Measurements from ENCODE around the gene MAB21L2.
A peak's percentile ranks its signal among the peaks of the same experiment; 100 is the strongest.
"Not testable (repeated sequence)": the region's sequence is repeated elsewhere in the genome, so short reads cannot be mapped to it uniquely, and the experiment has no call there.

MAB21L2 gene

GRCh38 chr4:150582146-150582872 is at the start of gene MAB21L2:
TSS of gene MAB21L2 (plus strand) at chr4:150582151. CDS start at chr4:150583030, 879 bp downstream.
- peak; percentile 40 for DNase-seq (ENCODE audit: low read depth, low spot score)

- DNase-seq (ENCODE audit: low read depth, low spot score) = no peak
Observed at GRCh38 chr4:150533673-150534072, 48.3 kb upstream of the MAB21L2 start.

GRCh38 chr4:150534818-150535217 is 47.1 kb upstream of the MAB21L2 start:
- DNase-seq (ENCODE audit: low read depth, low spot score) = no peak

GRCh38 chr4:150537911-150538310 is 44.0 kb upstream of the MAB21L2 start:
- DNase-seq (ENCODE audit: low read depth, low spot score) = not testable (repeated sequence)

GRCh38 chr4:150540536-150540935 is 41.4 kb upstream of the MAB21L2 start:
- no peak for DNase-seq (ENCODE audit: low read depth, low spot score)

GRCh38 chr4:150540959-150541360 is 41.0 kb upstream of the MAB21L2 start:
- DNase-seq (ENCODE audit: low read depth, low spot score) = peak; percentile 4

GRCh38 chr4:150541681-150542080 is 40.3 kb upstream of the MAB21L2 start:
- DNase-seq (ENCODE audit: low read depth, low spot score) = no peak

GRCh38 chr4:150543042-150543441 is 38.9 kb upstream of the MAB21L2 start:
- no peak for DNase-seq (ENCODE audit: low read depth, low spot score)

- no peak for DNase-seq (ENCODE audit: low read depth, low spot score)
Observed at GRCh38 chr4:150546286-150546685, 35.7 kb upstream of the MAB21L2 start.

GRCh38 chr4:150547154-150547838 is 34.7 kb upstream of the MAB21L2 start:
- no peak for DNase-seq (ENCODE audit: low read depth, low spot score)

- not testable (repeated sequence) for DNase-seq (ENCODE audit: low read depth, low spot score)
Observed at GRCh38 chr4:150557811-150558210, 24.1 kb upstream of the MAB21L2 start.

GRCh38 chr4:150561143-150561737 is 20.7 kb upstream of the MAB21L2 start:
- DNase-seq (ENCODE audit: low read depth, low spot score) = no peak

GRCh38 chr4:150562250-150562649 is 19.7 kb upstream of the MAB21L2 start:
- DNase-seq (ENCODE audit: low read depth, low spot score) = no peak

GRCh38 chr4:150562751-150563150 is 19.2 kb upstream of the MAB21L2 start:
- no peak for DNase-seq (ENCODE audit: low read depth, low spot score)

- not testable (repeated sequence) for DNase-seq (ENCODE audit: low read depth, low spot score)
Observed at GRCh38 chr4:150564967-150565366, 17.0 kb upstream of the MAB21L2 start.

- no peak for DNase-seq (ENCODE audit: low read depth, low spot score)
Observed at GRCh38 chr4:150567070-150567469, 14.9 kb upstream of the MAB21L2 start.

- no peak for DNase-seq (ENCODE audit: low read depth, low spot score)
Observed at GRCh38 chr4:150569384-150569987, 12.5 kb upstream of the MAB21L2 start.

- DNase-seq (ENCODE audit: low read depth, low spot score) = no peak
Observed at GRCh38 chr4:150569998-150570535, 11.9 kb upstream of the MAB21L2 start.

- DNase-seq (ENCODE audit: low read depth, low spot score) = no peak
Observed at GRCh38 chr4:150570862-150571261, 11.1 kb upstream of the MAB21L2 start.

- no peak for DNase-seq (ENCODE audit: low read depth, low spot score)
Observed at GRCh38 chr4:150572704-150573504, 9.0 kb upstream of the MAB21L2 start.

GRCh38 chr4:150573534-150573933 is 8.4 kb upstream of the MAB21L2 start:
- no peak for DNase-seq (ENCODE audit: low read depth, low spot score)

All from ELF-1 (cell line).